Measurements from ENCODE around the gene ZNF605. TPM values are rescaled to one million over a fixed set of nuclear protein-coding genes. Genes with fewer than 3 reads are reported as not detected.
"Not testable (repeated sequence)": the region's sequence is repeated elsewhere in the genome, so short reads cannot be mapped to it uniquely, and the experiment has no call there.

Gene ZNF605
- total RNA-seq, 1 donor from 2014 or later = 6.3 TPM

DNA sequence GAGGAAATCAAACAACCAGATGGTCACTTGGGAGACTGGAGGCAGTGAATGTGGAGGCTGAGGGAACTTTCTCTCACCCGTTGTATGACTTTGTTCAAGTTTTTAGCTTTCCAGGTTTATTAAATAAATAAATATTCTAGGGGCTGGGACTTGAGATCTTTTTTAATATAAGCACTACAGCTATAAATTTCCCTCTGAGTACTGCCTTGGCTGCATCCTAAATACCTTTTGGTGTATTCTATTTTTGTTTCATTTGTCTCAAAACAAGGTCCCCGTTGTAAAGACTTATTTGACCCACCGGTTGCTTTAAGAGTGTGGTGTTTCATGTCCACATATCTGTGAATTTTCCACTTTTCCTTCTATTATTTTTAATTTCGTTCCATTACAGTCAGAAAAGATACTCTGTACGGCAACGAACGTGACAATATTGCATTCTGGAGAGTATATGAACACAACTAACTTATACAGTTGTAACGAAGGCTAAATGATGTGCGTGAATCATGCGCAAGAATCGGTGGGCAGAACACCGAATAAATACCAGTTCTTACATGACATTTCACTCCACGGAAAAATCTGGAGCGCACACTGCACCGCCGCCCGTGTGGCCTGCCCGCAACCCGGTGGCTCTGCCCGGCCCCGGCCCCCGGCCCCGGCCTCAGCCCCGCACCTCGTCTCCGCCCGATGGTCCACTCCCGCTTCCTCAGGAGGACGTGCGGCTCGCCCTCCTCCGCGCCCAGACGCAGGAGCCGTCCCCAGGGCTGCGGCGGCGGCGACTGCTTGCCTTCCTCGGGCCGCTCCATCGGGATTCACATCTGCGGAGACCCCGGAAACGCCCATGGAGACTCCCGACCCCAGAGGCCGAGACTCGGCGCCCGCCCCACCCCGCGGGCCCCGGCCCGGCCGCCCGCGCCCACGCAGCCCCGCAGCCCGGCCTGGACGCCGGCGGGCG is 69.3 kb downstream of the ZNF605 start:
- peak overlapping the region; percentile 48 for H3K4me3 ChIP-seq (ENCODE audit: low read depth, low read length)
- no peaks in the 10 kb centered on the region for H3K27me3 ChIP-seq (ENCODE audit: control insufficient read depth, insufficient read depth, low read length)
- DNase-seq (ENCODE audit: low read depth) (peak; percentile 5), FAIRE-seq (no peak)
- H3K36me3 ChIP-seq (ENCODE audit: control insufficient read depth, insufficient read depth, low read length) = peaks cover 11% of the 10 kb centered on the region
- TF ChIP-seq CTCF (IDR thresholded peaks at IDR 0.05; ENCODE audit: insufficient read depth, low read length, severe bottlenecking) = no peak

GRCh38 chr12:132881818-132882217 is 74.3 kb downstream of the ZNF605 start:
- H3K36me3 ChIP-seq (ENCODE audit: control insufficient read depth, insufficient read depth, low read length) = peaks cover 13% of the 10 kb centered on the region
- no peaks in the 10 kb centered on the region for H3K27me3 ChIP-seq (ENCODE audit: control insufficient read depth, insufficient read depth, low read length)
- no peak for TF ChIP-seq CTCF (IDR thresholded peaks at IDR 0.05; ENCODE audit: insufficient read depth, low read length, severe bottlenecking)
- FAIRE-seq (no peak), DNase-seq (ENCODE audit: low read depth) (no peak)
- no peak overlapping the region for H3K4me3 ChIP-seq (ENCODE audit: low read depth, low read length)

DNA sequence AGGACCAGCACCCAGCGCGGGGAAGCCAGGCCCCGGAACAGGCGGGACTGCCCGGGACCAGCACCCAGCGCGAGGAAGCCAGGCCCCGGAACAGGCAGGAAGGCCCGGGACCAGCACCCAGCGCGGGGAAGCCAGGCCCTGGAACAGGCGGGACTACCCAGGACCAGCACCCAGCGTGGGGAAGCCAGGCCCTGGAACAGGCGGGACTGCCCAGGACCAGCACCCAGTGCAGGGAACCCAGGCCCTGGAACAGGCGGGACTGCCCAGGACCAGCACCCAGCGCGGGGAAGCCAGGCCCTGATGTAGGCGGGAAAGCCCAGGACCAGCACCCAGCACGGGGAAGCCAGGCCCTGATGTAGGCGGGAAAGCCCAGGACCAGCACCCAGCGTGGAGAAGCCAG is 81.5 kb downstream of the ZNF605 start:
- FAIRE-seq = not testable (repeated sequence)

GRCh38 chr12:132874175-132874574 is 81.9 kb downstream of the ZNF605 start:
- H3K36me3 ChIP-seq (ENCODE audit: control insufficient read depth, insufficient read depth, low read length) = peaks cover 23% of the 10 kb centered on the region
- no peak for TF ChIP-seq CTCF (IDR thresholded peaks at IDR 0.05; ENCODE audit: insufficient read depth, low read length, severe bottlenecking)
- H3K4me3 ChIP-seq (ENCODE audit: low read depth, low read length) = no peak overlapping the region
- H3K27me3 ChIP-seq (ENCODE audit: control insufficient read depth, insufficient read depth, low read length) = no peaks in the 10 kb centered on the region
- FAIRE-seq (no peak), DNase-seq (ENCODE audit: low read depth) (no peak)

More for the DNA sequence above, 81.5 kb downstream of the ZNF605 start:
- H3K36me3 ChIP-seq (ENCODE audit: control insufficient read depth, insufficient read depth, low read length) = peaks cover 19% of the 10 kb centered on the region
- not testable (repeated sequence) for H3K27me3 ChIP-seq (ENCODE audit: control insufficient read depth, insufficient read depth, low read length); DNase-seq (ENCODE audit: low read depth); H3K4me3 ChIP-seq (ENCODE audit: low read depth, low read length)

DNA sequence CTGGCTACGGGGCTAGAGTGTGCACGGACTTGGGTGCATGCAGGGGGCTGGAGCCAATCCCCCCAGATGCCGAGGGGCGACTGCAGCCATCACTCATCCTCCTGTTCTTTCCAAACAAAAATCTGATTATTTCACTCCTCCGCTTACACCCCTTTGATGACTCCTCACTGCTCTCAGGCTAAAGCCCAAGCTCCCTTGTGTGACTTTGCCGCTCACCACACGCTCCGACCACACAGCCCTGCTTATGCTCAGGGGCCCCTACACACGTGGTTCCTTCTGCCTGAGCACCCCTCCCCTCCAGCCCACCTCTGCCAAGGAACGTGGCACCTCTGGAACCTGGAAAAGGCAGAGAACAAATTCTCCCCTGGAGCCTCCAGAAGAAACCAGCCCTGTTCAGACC is 82.4 kb downstream of the ZNF605 start:
- FAIRE-seq (peak; percentile 40), DNase-seq (ENCODE audit: low read depth) (no peak)
- no peak for TF ChIP-seq CTCF (IDR thresholded peaks at IDR 0.05; ENCODE audit: insufficient read depth, low read length, severe bottlenecking)
- peaks cover 24% of the 10 kb centered on the region for H3K36me3 ChIP-seq (ENCODE audit: control insufficient read depth, insufficient read depth, low read length)
- H3K4me3 ChIP-seq (ENCODE audit: low read depth, low read length) = no peak overlapping the region
- H3K27me3 ChIP-seq (ENCODE audit: control insufficient read depth, insufficient read depth, low read length) = no peaks in the 10 kb centered on the region

DNA sequence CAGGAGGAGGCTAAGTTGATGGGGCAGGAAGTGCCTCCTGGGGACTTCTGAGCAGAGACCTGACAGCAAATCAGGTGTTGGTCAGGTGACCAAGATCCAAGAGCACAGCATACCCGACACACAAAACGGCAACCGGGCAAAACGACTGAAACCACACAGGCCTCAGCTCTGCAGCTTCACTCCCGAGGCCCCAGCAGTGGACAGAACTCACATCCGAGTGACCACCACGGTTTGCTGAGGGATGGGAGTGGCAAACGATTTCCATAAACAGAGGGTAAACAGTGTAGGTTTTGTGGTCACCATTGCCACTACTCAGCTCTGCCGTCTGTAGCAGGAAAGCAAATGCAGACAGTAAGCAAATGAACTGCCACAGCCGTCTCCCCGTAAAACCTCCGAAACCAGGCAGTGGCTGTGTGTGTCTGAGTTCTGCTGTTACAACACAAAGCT is 83.1 kb downstream of the ZNF605 start:
- Histone ChIP-seq H3K27me3 (ENCODE audit: control insufficient read depth, insufficient read depth, low read length) (no peaks in the 10 kb centered on the region), H3K36me3 (ENCODE audit: control insufficient read depth, insufficient read depth, low read length) (peaks cover 23% of the 10 kb centered on the region), H3K4me3 (ENCODE audit: low read depth, low read length) (no peak overlapping the region)
- DNase-seq (ENCODE audit: low read depth) = no peak
- TF ChIP-seq CTCF (IDR thresholded peaks at IDR 0.05; ENCODE audit: insufficient read depth, low read length, severe bottlenecking) = no peak
- no peak for FAIRE-seq
